H4 (cell line): ENCODE data around the gene ANKHD1. TPM values are rescaled to one million over a fixed set of nuclear protein-coding genes. Genes with fewer than 3 reads are reported as not detected.

Source experiments
- DNase-seq: peaks from one replicate; pipeline ENCODE4 v3.0.0-alpha.2; 2015; ENCODE audit warnings: low spot score
- total RNA-seq: library from RNA; depleted of rRNA; stranded (reverse); fragments of >200 nt; shearing (Covaris generic); gene quantifications from 2 replicates; pipeline ENCODE4 v1.2.3, GENCODE V29; 2014

The ANKHD1 gene
- total RNA-seq, 1 experiment from 2014 or later = 35.5 TPM

DNA sequence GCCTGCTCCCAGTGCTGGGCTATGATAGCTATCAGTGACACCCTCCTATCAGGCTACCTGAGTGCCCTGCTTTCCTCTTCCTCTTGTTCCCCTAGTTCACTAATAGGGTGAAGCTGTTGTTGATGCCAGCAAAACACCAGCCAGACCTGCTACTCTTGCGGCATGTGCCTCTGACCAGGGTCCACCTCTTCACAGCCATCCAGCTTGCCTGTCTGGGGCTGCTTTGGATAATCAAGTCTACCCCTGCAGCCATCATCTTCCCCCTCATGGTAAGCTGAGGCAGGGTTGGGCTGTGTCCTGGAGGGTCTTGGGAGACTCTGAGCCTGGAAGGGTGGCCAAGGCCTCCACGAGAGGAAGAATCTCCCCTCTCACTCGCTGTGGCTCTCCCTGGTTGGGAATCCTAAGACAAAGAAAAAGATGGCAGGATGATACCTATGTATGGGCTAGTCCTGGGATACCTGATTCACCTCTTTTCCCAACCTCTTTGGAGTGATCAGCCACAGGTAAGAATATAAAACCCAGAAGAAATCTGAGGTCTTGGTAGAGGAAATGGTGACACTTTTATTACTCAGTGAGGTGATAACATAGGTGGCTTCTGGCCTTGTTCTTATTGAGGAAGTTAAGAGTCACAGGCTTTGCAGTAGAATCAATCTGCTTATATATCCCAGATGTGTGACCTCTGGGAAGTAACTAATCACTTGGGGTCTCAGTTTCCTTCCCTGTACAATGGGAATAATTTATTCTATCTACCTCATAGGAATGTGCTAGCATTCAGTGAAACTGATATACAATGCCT lies 30.1 kb upstream of the ANKHD1 start:
- no peak for DNase-seq

- DNase-seq = peak; percentile 79
Measured at GRCh38 chr5:140372971-140373487, 28.6 kb upstream of the ANKHD1 start.

DNA sequence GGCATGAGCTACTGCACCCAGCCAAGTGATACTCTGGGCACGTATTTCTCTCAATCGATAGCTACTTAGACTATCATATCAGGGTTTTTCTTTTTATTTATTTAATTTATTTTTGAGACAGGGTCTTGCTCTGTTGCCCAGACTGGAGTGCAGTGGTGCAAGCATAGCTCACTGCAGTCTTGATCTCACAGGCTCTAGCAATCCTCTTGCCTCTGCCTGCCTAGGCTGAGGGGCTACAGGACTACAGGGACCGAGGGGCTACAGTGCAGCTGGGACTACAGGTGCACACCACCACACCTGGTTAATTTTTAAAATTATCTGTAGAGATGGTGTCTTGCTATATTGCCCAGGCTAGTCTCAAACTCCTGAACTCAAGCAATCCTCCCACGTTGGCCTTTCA lies 20.3 kb upstream of the ANKHD1 start:
- DNase-seq = no peak

- DNase-seq = no peak
Measured at GRCh38 chr5:140381972-140382371, 19.7 kb upstream of the ANKHD1 start.

- DNase-seq = no peak
Measured at GRCh38 chr5:140382866-140383265, 18.8 kb upstream of the ANKHD1 start.

GRCh38 chr5:140383300-140383699 lies 18.3 kb upstream of the ANKHD1 start:
- no peak for DNase-seq

GRCh38 chr5:140388052-140388451 lies 13.6 kb upstream of the ANKHD1 start:
- no peak for DNase-seq

DNA sequence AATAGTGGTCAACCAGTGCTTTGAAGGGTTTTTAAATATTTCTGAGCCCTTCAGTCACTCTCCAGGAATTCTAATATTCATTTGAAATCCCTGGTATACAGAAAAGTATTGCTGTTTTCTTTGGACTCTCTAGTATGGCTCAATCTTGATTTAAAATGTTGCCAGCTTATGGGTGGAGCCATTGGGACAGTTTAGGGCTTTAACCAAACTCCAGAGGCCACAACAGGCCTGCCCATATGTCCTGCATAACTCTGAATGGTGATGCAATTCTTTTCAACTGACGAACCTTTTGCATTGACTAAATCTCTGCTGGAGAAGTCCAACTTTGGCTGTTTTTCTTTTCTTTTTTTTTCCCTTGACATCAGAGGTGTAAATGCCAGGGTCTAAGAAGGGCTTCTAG lies 10.3 kb upstream of the ANKHD1 start:
- DNase-seq = no peak

DNA sequence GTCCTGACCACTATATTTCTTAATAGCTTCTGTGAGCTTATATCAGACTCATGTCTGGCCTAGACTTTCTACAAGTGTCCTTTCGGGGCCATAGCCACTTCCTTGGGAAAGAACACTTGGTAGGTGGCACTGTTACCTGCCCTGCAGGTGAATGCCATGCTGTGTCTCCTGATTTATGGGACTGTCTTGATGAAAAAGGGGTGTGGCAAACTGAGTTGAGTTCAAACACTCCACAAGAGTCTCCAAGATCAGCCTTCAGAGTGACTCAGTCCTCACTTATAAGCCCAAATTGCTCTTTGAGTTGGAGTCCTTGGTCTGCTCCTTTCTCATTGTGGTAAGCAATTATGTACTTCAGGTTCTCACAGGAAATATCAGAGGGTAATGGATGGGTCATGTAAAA lies 9.9 kb upstream of the ANKHD1 start:
- no peak for DNase-seq

DNA sequence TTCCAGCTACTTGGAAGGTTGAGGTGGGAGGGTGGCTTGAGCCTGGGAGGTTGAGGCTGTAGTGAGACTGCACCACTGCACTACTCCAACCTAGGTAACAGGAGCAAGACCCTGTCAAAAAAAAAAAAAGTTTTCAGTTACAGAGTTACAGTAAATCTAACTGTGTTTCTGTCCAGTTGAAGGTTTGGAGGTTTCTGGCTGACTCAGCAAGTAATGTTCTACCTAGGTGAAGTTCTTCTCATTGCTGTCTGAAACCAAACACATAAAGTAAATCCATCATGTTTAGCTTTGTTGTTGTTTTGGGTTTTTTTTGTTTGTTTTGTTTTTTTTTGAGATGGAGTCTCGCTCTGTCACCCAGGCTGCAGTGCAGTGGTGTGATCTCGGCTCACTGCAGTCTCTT lies 7.9 kb upstream of the ANKHD1 start:
- DNase-seq = no peak

DNA sequence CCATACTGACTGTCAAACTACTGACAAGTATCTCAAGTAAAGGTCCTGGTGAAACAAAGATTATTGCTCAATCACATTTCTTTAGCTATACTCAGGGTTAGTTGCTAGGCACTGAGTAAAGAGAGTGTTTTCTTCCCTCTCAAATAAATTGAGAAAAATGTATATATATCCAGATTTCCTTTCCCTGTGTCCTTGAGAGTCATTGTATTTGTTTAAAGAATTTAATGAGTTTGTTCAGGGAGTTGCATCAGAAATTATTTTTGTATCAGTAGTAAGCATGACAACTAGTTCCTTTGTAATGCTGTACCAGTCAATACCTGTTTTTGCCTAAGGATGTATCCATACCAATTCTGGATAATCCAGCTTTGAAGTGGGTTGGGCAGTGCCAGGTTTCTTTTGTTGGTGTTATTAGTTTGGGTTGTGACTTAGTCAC lies 3.2 kb upstream of the ANKHD1 start:
- DNase-seq = no peak

- no peak for DNase-seq
Measured at GRCh38 chr5:140399979-140400729, 1.5 kb upstream of the ANKHD1 start.

DNA sequence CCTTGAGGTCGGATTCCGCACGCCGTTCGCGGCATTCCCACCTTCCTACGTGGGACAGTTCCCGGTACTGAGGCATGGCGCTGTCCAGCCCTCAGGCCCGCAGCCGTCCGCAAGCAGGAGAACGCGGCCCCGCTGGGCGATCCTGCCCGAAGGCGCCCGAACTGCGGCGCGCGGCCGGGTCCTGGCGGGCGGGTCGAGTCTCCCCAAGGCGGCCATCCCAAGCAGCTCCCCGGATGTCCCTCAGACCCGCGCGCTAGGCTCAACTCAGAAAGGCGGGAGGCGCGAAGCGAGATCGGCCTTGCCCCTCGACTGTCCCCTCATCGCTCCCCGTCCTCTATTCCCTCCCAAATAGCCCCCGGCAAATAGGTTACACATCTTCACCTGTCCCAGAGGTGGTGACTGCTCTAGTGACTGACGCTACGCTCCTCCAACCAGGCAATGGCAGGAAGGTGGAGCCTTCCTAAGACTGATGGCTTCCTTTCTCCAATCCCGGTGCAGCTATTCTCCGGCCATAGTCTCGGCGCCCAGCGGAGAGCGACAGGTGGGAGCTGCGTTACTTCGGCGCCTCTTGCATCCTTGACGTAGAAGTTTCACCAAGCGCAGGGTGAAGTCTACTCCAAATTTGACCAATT lies 787 bp upstream of the ANKHD1 start:
- peak; percentile 95 for DNase-seq

GRCh38 chr5:140402258-140403074 lies 833 bp downstream of the ANKHD1 start:
- DNase-seq = peak; percentile 37

DNA sequence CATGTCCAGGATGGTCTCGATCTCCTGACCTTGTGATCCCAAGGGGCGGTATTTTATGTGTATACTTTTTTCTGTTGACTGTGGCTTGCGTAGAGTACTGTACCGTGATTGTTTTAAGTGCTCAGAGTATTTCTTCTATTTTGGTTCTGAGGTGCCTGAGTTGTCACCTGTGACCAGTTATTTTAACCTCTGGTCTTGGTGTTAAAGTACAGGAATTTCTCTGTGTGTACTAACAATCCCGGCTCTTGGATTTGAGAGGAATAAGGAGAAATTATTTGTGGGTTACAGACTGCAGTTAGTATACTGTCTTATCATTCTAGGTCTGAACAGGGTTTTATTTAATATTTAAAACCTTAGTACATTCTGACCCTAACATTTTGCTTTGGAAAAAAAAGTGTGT lies 2.0 kb downstream of the ANKHD1 start:
- DNase-seq = no peak

- DNase-seq = peak; percentile 30
Measured at GRCh38 chr5:140408750-140409241, 7.2 kb downstream of the ANKHD1 start.

- no peak for DNase-seq
Measured at GRCh38 chr5:140413230-140413629, 11.6 kb downstream of the ANKHD1 start.

- DNase-seq = no peak
Measured at GRCh38 chr5:140417235-140417634, 15.6 kb downstream of the ANKHD1 start.

DNA sequence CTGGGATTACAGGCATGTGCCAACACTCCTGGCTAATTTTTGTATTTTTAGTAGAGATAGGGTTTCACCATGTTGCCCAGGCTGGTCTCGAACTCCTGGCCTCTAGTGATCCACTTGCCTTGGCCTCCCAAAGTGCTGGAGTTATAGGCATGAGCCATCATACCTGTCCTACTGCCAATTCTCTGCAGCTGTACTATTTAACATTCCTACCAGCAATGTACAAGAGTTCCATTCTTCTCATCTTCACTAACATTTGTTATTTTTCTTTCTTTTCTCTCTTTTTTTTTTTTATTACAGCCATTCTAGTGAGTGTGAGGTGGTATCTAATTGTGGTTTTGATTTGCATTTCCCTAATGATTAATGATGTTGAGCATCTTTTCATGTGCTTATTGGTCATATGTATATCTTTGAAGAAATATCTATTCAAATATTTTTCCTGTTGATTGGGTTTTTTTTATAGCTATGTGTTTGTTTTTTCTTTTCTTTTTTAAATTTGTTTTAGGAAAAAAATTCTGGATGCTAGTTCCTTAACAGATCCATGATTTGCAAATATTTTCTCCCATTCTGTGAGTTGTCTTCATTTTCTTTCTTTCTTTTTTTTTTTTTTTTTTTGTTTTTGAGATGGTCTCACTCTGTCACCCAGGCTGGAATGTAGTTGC lies 17.4 kb downstream of the ANKHD1 start:
- no peak for DNase-seq

- no peak for DNase-seq
Measured at GRCh38 chr5:140420226-140420570, 18.6 kb downstream of the ANKHD1 start.
